WTC11 (cell line): ENCODE data around the gene MAMLD1. TPM values are rescaled to one million over a fixed set of nuclear protein-coding genes. Genes with fewer than 3 reads are reported as not detected.

Source experiments
- ATAC-seq: fragments of 200-7000 bp; cut with Tn5 transposase; 2 replicates; pipeline ENCODE4 v1.10.0; 2021; ENCODE audit warnings: mild to moderate bottlenecking, moderate library complexity
- CTCF ChIA-PET: fragments of 300-600 bp; sonication (Branson Sonifier 250); formaldehyde crosslinking; loops from one replicate; lab custom pipeline; 2021; ENCODE audit warnings: antibody characterized with exemption; lab: Charles Lee
- POLR2A ChIA-PET: fragments of 350-600 bp; sonication (Branson Sonifier 250); formaldehyde crosslinking; loops from one replicate; lab custom pipeline; 2021; ENCODE audit warnings: antibody characterized with exemption; lab: Charles Lee
- DNase-seq: peaks from one replicate; pipeline ENCODE4 v3.0.0; 2021; ENCODE audit warnings: low spot score
- H3K27ac Mint-ChIP-seq: 2 replicates; pipeline ENCODE4 v1.8.0; 2021; ENCODE audit warnings: mixed read lengths
- H3K27me3 Mint-ChIP-seq: 2 replicates; pipeline ENCODE4 v1.8.0; 2021; ENCODE audit warnings: low read depth, mild to moderate bottlenecking, moderate library complexity, mixed read lengths
- H3K36me3 Mint-ChIP-seq: 2 replicates; pipeline ENCODE4 v1.8.0; 2021; ENCODE audit warnings: mixed read lengths
- H3K4me1 Mint-ChIP-seq: 2 replicates; pipeline ENCODE4 v1.8.0; 2022; ENCODE audit warnings: mixed read lengths
- H3K4me3 Mint-ChIP-seq: 2 replicates; pipeline ENCODE4 v1.8.0; 2021; ENCODE audit warnings: mild to moderate bottlenecking, moderate library complexity, mixed read lengths
- H3K9me3 Mint-ChIP-seq: 2 replicates; pipeline ENCODE4 v1.8.0; 2021; ENCODE audit warnings: mixed read lengths
- ATF1 ChIP-seq: sonication (generic); formaldehyde crosslinking; IDR thresholded peaks from 2 replicates; pipeline ENCODE4 v1.8.1; 2023; ENCODE audit warnings: mild to moderate bottlenecking, moderate library complexity, missing genetic modification reagents
- ATF3 ChIP-seq: sonication (generic); formaldehyde crosslinking; conservative IDR thresholded peaks from 2 replicates; pipeline ENCODE4 v1.8.1; 2022; ENCODE audit warnings: mild to moderate bottlenecking, missing genetic modification reagents
- CREM ChIP-seq: sonication (generic); formaldehyde crosslinking; IDR thresholded peaks from 2 replicates; pipeline ENCODE4 v1.8.1; 2022; ENCODE audit warnings: mild to moderate bottlenecking, missing genetic modification reagents, moderate library complexity
- E2F4 ChIP-seq: sonication (generic); formaldehyde crosslinking; IDR thresholded peaks from 2 replicates; pipeline ENCODE4 v1.8.1; 2022; ENCODE audit warnings: low read depth, mild to moderate bottlenecking, moderate library complexity, missing genetic modification reagents, borderline replicate concordance
- ERG ChIP-seq: fragments of 250-450 bp; sonication (Bioruptor Pico); IDR thresholded peaks from 2 replicates; pipeline ENCODE4 v1.8.0; 2021; ENCODE audit warnings: mild to moderate bottlenecking
- FOXP4 ChIP-seq: sonication (generic); formaldehyde crosslinking; IDR thresholded peaks from 2 replicates; pipeline ENCODE4 v1.8.0; 2022; ENCODE audit warnings: mild to moderate bottlenecking, missing genetic modification reagents
- GABPB1 ChIP-seq: sonication (generic); formaldehyde crosslinking; IDR thresholded peaks from 2 replicates; pipeline ENCODE4 v1.8.1; 2023; ENCODE audit warnings: mild to moderate bottlenecking, missing genetic modification reagents
- GRHL2 ChIP-seq: fragments of 250-450 bp; sonication (Bioruptor Pico); IDR thresholded peaks from 2 replicates; pipeline ENCODE4 v1.8.0; 2022; ENCODE audit warnings: mild to moderate bottlenecking, moderate library complexity; ENCODE audit not compliant: insufficient replicate concordance, severe bottlenecking
- GTF2I ChIP-seq: fragments of 250-450 bp; sonication (Bioruptor Pico); conservative IDR thresholded peaks from 2 replicates; pipeline ENCODE4 v1.4.0; 2021; ENCODE audit warnings: mild to moderate bottlenecking
- JAZF1 ChIP-seq: fragments of 250-450 bp; sonication (Bioruptor Pico); IDR thresholded peaks from 2 replicates; pipeline ENCODE4 v1.9.0; 2021; ENCODE audit warnings: moderate library complexity, mild to moderate bottlenecking, inconsistent platforms
- KAT7 ChIP-seq: sonication (generic); formaldehyde crosslinking; IDR thresholded peaks from 2 replicates; pipeline ENCODE4 v1.8.1; 2023; ENCODE audit warnings: missing genetic modification reagents, mild to moderate bottlenecking, borderline replicate concordance
- MLX ChIP-seq: sonication (generic); formaldehyde crosslinking; IDR thresholded peaks from 2 replicates; pipeline ENCODE4 v1.8.1; 2023; ENCODE audit warnings: mild to moderate bottlenecking, missing genetic modification reagents, moderate library complexity
- NFE2L1 ChIP-seq: sonication (generic); formaldehyde crosslinking; IDR thresholded peaks from 2 replicates; pipeline ENCODE4 v1.8.1; 2023; ENCODE audit warnings: missing genetic modification reagents
- NFYB ChIP-seq: sonication (generic); formaldehyde crosslinking; conservative IDR thresholded peaks from 2 replicates; pipeline ENCODE4 v1.8.0; 2022; ENCODE audit warnings: low read depth, missing genetic modification reagents
- STAT6 ChIP-seq: sonication (generic); formaldehyde crosslinking; conservative IDR thresholded peaks from 2 replicates; pipeline ENCODE4 v1.8.1; 2023; ENCODE audit warnings: mild to moderate bottlenecking, low read depth, missing genetic modification reagents, moderate library complexity
- TCF7 ChIP-seq: sonication (generic); formaldehyde crosslinking; IDR thresholded peaks from 2 replicates; pipeline ENCODE4 v1.8.0; 2022; ENCODE audit warnings: mild to moderate bottlenecking, low read depth, missing genetic modification reagents, moderate library complexity
- TEAD1 ChIP-seq: sonication (generic); formaldehyde crosslinking; IDR thresholded peaks from 2 replicates; pipeline ENCODE4 v1.8.0; 2022; ENCODE audit warnings: mild to moderate bottlenecking, missing genetic modification reagents
- TEAD4 ChIP-seq: sonication (generic); formaldehyde crosslinking; IDR thresholded peaks from 2 replicates; pipeline ENCODE4 v1.8.0; 2022; ENCODE audit warnings: mild to moderate bottlenecking, missing genetic modification reagents
- TP53 ChIP-seq: sonication (generic); formaldehyde crosslinking; IDR thresholded peaks from 2 replicates; pipeline ENCODE4 v1.8.1; 2023; ENCODE audit warnings: mild to moderate bottlenecking, missing genetic modification reagents
- USF2 ChIP-seq: sonication (generic); formaldehyde crosslinking; IDR thresholded peaks from 2 replicates; pipeline ENCODE4 v1.8.1; 2023; ENCODE audit warnings: mild to moderate bottlenecking, missing genetic modification reagents, moderate library complexity
- ZMAT4 ChIP-seq: fragments of 250-450 bp; sonication (Bioruptor Pico); IDR thresholded peaks from 2 replicates; pipeline ENCODE4 v1.9.0; 2021; ENCODE audit warnings: mild to moderate bottlenecking
- ZNF219 ChIP-seq: sonication (generic); formaldehyde crosslinking; IDR thresholded peaks from 2 replicates; pipeline ENCODE4 v1.8.0; 2023; ENCODE audit warnings: missing genetic modification reagents, mild to moderate bottlenecking, borderline replicate concordance
- ZNF263 ChIP-seq: sonication (generic); formaldehyde crosslinking; IDR thresholded peaks from 2 replicates; pipeline ENCODE4 v1.8.1; 2022; ENCODE audit warnings: low read depth, mild to moderate bottlenecking, moderate library complexity, missing genetic modification reagents
- ZNF423 ChIP-seq: fragments of 250-450 bp; sonication (Bioruptor Pico); IDR thresholded peaks from 2 replicates; pipeline ENCODE4 v2.1.2; 2022; ENCODE audit warnings: mild to moderate bottlenecking, moderate library complexity
- total RNA-seq: library from RNA; stranded (reverse); gene quantifications from 3 replicates; pipeline ENCODE4 v1.2.3, GENCODE V29; 2021

Gene MAMLD1
- total RNA-seq, 1 experiment from 2014 or later, result 0.35 TPM

- TF ChIP-seq USF2, result no peak
These were observed 86.2 kb downstream of the MAMLD1 start (continued) for GRCh38 chrX:150449313-150449712.

- Mint-ChIP-seq H3K9me3 (no peaks in the 10 kb centered on the region), H3K4me1 (0 out of 2 replicates have a peak, but pooled peaks cover 5% of the 10 kb centered on the region), H3K4me3 (no peak overlapping the region), H3K36me3 (no peaks in the 10 kb centered on the region), H3K27me3 (peaks cover 4% of the 10 kb centered on the region; the same call in 1 of the 2 replicates), H3K27ac (no peak overlapping the region)
- POLR2A ChIA-PET, result no interaction called here
- DNase-seq (no peak), ATAC-seq (no peak)
- CTCF ChIA-PET, result interaction anchor here (0.6 to 1.6 kb wide), 6 partner anchors 9 to 512 kb away, joined by 3 to 5 read pairs (median 4); partner anchors contain the start of gene EOLA2
- no peak for TF ChIP-seq JAZF1 (CRISPR knock-in tag)
- TF ChIP-seq NFE2L1, result no peak
- TF ChIP-seq MLX (CRISPR knock-in tag), result no peak
- TF ChIP-seq NFYB (CRISPR knock-in tag), result no peak
- TF ChIP-seq ATF1 (CRISPR knock-in tag), result no peak
- TF ChIP-seq E2F4 (CRISPR knock-in tag), result no peak
- TF ChIP-seq GABPB1 (CRISPR knock-in tag), result no peak
- no peak for TF ChIP-seq ZNF263 (CRISPR knock-in tag)
- TF ChIP-seq TEAD1 (CRISPR knock-in tag), result no peak
These were observed 87.5 kb downstream of the MAMLD1 start for GRCh38 chrX:150450519-150451177.

- Mint-ChIP-seq H3K4me1 (0 out of 2 replicates have a peak, but pooled peaks cover 5% of the 10 kb centered on the region), H3K27ac (no peak overlapping the region), H3K9me3 (no peaks in the 10 kb centered on the region), H3K36me3 (no peaks in the 10 kb centered on the region), H3K27me3 (peaks cover 4% of the 10 kb centered on the region; the same call in 1 of the 2 replicates), H3K4me3 (no peak overlapping the region)
- ChIA-PET CTCF (interaction anchor here (1.2 kb wide), 1 partner anchor 34 kb away, joined by 4 read pairs; no protein-coding TSS in a partner anchor), POLR2A (no interaction called here)
- DNase-seq (no peak), ATAC-seq (no peak)
- no peak for TF ChIP-seq ZMAT4
- no peak for TF ChIP-seq ZNF423 (CRISPR knock-in tag)
- TF ChIP-seq KAT7 (CRISPR knock-in tag), result no peak
- no peak for TF ChIP-seq GRHL2 (CRISPR knock-in tag)
- TF ChIP-seq ERG (CRISPR knock-in tag), result no peak
- no peak for TF ChIP-seq TEAD4 (CRISPR knock-in tag)
- no peak for TF ChIP-seq ZNF219 (CRISPR knock-in tag)
- no peak for TF ChIP-seq CREM
- TF ChIP-seq TCF7, result no peak
- TF ChIP-seq STAT6 (CRISPR knock-in tag), result no peak
- no peak for TF ChIP-seq ATF1 (CRISPR knock-in tag)
- TF ChIP-seq TEAD1 (CRISPR knock-in tag), result no peak
- TF ChIP-seq GTF2I (CRISPR knock-in tag), result no peak
- no peak for TF ChIP-seq NFYB (CRISPR knock-in tag)
- no peak for TF ChIP-seq FOXP4 (CRISPR knock-in tag)
- no peak for TF ChIP-seq ATF3
- no peak for TF ChIP-seq TP53 (CRISPR knock-in tag)
These were observed 88.8 kb downstream of the MAMLD1 start for GRCh38 chrX:150451953-150452352.
